ENCODE data around the gene ZEB1.
"Not testable (repeated sequence)": the region's sequence is repeated elsewhere in the genome, so short reads cannot be mapped to it uniquely, and the experiment has no call there.

The ZEB1 gene

DNA sequence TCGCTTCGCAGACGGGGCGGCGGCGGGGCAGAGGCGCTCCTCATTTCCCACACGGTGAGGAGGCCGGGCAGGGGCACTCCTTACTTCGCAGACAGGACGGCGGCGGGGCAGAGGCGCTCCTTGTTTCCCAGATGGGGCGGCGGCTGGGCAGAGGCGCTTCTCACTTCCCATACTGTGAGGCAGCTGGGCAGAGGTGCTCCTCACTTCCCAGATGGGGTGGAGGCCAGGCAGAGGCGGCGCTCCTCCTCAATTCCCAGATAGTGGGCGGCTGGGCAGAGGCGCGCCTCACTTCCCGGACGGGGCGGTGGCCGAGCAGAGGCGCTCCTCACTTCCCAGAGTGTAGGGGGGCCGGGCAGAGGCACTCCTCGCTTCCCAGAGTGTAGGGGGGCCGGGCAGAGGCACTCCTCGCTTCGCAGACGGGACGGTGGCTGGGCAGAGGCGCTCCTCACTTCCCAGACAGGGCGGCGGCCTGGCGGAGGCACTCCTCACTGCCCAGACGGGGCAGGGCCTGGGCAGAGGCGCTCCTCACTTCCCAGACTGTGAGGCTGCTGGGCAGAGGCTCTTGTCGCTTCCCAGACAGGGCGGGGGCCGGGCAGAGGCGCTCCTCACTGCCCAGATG lies 43.1 kb downstream of the ZEB1 start:
- DNase-seq (ENCODE audit: insufficient read length, low spot score) = no peak
- no peak for FAIRE-seq

DNA sequence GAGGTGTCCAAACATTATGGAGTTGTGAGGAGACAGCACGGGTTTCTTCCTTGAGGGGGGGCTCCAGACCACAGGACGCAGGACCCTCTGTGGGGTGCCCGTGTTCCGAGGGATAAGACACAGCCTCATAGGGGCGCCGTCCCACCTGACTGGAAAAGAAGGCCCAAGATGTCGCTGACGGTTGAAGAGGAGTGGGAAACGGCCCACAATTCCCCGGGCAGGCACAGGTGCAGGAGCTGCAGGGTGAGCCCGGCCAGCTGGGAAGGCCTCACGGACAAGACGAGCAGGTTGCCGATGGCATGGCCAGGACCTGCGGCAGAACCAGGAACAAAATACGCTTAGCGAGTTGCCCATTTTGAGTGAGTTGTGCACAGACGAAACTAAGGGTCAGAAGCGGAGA lies 44.7 kb downstream of the ZEB1 start:
- DNase-seq (ENCODE audit: insufficient read length, low spot score); FAIRE-seq: not testable (repeated sequence)

DNA sequence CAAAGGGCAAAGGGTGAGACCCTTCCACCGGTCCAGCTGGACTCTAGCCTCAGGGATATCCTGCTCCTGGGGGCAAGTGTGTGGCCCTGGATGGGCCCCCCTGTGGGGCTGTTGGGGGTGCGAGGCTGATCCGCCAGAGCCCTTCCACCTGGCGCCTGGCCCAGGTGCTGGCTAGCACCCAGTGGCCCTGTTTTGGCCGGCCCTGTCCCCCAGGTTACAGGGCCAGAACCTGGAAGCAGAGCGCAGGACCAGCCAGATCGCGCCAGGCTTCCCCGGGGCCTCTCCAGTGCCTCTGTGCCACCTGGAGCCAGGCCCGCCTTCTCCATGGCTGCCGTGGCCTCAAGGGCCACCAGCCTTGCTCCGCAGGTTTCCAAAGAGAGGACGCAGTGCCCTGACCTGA lies 45.2 kb downstream of the ZEB1 start:
- not testable (repeated sequence) for FAIRE-seq; DNase-seq (ENCODE audit: insufficient read length, low spot score)

DNA sequence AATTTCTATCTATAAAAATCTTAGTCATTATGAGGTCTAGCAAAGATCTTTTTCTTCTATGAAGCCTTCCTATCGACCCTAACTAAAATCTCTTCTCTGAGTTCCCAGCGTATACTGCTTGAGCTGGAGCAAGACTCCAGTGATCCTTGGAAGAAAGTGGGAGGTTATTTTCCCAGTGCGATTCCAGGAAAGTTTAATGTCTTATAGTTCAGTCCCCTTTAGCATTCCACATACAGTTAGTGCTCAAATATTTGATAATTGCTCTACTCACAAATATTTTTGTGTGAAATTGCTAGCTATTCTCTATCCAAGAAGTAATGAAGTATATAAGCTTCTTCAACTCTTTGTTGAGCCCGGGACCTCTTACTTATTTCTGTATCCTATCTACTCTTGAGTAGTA lies 47.7 kb downstream of the ZEB1 start:
- no peak for FAIRE-seq
- DNase-seq (ENCODE audit: insufficient read length, low spot score) = no peak

DNA sequence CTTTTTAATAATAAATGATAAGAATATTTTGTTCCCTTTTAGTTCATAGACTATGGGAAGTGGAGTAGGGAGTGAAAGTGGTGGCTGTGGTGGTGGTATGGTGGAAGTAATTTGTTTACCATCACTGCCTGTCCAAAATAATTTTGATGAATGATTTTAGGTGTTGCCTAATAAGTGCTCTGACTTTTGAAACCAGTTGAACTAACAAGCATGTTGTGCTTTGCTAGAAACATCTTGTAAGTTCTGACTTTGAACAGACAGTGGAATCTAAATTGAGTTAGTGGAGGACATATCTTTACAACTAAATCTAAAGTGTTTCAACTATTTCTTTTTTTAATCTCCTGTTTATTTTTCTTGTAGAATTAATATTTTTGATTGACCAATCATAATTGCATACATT lies 49.7 kb downstream of the ZEB1 start:
- FAIRE-seq (no peak), DNase-seq (ENCODE audit: insufficient read length, low spot score) (no peak)

DNA sequence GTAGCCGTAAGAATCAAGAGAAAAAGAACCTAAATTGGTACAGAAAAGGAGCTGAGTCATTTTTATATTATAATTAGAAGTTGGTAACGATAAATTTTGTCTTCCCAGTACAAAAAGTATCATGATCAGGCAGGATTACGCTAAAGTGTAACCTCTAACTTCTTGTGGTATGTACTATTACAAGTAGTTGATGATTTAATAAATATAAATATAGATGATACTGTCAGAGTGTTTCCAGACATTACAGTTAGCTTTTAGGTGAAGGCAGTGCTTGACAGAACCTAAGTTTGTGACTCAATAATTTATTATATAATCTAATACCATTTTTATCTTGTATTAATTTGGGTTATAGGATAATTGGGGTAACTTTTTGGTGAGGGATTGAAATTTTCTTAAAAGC lies 53.4 kb downstream of the ZEB1 start:
- DNase-seq (ENCODE audit: insufficient read length, low spot score) (no peak), FAIRE-seq (no peak)

DNA sequence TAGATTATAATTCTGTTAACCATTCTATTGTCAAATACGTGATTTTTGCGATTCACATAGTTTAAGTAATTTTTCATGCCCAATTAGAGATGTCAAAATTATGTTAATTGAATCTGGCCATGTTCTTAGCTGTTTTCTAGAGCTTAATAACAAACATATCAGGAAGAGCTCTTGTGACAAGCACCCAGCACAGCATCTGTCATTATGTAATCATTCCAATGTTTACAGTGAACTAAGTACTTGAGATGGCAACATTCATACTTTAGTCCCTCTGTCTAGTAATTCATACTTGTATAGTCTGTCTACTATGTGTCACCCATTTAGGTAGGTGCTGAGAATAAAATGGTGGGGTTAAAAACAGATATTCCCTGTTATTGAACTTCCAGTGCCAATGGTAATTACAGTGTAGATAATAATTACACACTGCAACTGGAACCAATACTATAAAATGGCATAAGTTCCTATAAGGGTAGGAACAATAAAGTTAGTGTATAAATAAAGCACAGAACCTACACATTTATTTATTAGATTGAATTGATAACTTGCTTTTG lies 55.2 kb downstream of the ZEB1 start:
- FAIRE-seq (peak; percentile 42), DNase-seq (ENCODE audit: insufficient read length, low spot score) (no peak)

DNA sequence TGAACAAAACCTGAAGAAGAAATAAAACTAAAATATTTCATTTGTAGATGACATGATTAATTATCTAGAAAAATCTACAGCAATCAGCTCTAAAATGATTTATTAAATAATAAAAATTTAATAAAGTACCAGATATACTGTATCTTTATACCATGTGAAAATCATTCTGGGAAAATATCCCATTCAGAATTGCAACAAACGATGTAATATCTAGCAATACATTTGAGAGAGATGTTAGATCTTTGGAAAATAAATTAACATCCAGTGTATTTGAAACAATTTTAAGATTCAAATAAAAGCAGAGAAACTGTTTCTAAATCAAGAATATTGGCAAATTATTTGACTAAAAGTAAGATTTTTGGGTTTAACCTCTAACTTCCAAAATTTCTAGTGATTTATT lies 62.2 kb downstream of the ZEB1 start:
- DNase-seq (ENCODE audit: insufficient read length, low spot score) = no peak
- FAIRE-seq = no peak

DNA sequence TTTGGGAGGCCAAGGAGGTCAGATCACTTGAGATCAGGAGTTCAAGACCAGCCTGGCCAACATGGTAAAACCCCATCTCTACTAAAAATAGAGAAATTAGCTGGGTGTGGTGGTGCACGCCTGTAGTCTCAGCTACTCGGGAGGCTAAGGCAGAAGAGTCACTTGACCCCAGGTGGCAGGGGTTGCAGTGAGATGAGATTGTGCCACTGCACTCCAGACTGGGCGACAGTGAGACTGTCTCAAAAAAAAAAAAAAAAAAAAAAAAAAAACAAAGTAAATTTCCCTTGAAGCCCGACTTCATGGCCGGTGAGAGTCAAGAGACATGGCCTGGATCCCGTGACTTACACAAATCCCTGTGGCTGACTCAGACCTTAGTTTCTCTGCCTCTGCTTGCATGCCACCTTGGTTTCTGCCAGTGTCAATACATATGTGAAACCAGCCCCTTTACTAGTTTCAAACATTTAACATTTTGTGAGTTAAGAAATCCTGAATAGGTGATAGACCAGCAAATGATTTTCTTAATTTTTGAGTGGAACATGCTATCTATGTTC lies 62.8 kb downstream of the ZEB1 start:
- no peak for DNase-seq (ENCODE audit: insufficient read length, low spot score)
- FAIRE-seq = no peak

DNA sequence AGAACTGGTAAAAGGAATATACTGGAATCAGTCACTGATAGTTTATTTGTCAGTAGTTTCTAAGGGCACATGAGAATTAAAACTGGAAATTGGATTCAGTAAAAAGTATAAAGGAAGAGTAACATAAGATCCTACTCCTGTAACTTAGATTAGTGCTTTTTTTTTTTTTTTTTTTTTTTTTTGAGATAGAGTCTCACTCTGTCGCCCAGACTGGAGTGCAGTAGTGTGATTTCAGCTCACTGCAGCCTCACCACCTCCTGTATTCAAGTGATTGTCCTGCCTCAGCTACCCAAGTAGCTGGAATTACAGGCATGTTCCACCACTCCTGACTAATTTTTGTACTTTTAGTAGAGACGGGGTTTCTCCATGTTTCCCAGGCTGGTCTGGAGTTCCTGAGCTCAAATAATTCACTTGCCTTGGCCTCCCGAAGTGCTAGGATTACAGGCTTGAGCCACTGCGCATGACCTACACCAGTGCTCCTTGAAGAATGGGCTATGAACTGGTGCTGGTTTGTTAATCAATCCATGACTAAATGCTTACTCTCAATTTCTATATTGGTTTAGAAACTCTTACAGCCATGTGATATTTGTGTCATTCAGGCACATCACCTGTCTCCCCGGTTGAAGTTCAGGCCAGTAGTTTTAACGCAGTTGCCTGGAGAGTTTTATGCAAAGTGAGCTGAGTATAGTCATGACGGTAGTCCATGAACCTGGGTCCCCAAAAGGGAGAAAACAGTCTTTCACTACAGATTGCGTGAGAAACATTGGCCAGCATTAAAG lies 65.0 kb downstream of the ZEB1 start:
- FAIRE-seq = peak; percentile 98

DNA sequence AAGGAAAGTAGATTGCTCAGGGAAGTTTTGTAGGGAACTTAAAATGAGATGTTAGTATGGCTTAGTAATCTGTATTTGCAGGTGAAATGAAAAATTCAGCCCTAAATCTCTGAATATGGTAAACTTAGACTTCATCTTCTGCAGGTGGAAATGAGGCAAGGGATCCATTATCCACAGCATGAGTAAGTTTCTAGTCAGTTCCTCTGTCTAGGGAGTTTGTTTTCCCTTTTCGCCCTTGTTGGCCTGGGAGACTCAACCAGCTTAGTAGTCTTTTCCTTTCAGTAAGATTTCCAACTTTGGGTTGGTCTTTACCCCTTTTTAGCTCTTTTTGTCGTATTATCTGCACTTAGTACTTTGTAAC lies 65.6 kb downstream of the ZEB1 start:
- no peak for DNase-seq (ENCODE audit: insufficient read length, low spot score)
- FAIRE-seq = no peak

More for the DNA sequence above, 65.0 kb downstream of the ZEB1 start:
- peak; percentile 26 for DNase-seq (ENCODE audit: insufficient read length, low spot score)

DNA sequence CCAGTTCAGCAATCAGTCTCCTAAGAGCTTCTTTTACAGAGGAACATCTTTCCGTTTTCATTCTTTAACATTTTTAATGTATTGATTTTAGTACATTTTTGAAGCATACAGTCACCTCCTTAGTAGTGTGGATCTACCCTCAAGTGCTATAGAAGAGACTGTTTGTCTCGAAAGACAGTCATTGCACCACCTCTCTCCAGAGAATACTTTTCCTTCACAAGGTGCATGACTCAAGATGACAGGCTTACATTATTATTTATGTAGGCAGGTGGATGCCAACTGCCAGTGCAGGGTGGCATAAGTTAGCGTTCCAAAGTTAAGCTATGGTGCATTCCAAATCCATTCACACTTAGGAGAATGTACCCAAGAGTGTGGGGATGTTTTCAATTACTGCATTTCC lies 71.8 kb downstream of the ZEB1 start:
- DNase-seq (ENCODE audit: insufficient read length, low spot score) (no peak), FAIRE-seq (no peak)

DNA sequence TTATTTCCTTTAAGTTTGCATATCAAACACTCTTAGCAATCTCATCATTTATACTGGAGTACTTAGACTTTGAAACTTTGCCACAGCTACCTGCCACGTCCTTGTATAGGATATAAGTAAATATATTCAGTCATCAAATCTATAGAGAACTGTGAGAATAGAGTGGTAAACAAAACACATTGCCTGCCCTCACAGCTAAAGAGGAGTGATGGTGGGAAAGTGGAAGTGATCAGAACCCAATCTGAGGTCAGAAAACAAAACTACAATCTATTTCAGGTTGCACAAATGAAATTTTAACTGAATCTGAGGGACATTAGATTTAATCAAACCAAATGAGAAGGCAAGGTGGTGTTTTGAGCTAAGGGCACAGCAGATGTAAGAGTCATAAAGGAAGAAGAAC lies 74.8 kb downstream of the ZEB1 start:
- FAIRE-seq = peak; percentile 94
- no peak for DNase-seq (ENCODE audit: insufficient read length, low spot score)

DNA sequence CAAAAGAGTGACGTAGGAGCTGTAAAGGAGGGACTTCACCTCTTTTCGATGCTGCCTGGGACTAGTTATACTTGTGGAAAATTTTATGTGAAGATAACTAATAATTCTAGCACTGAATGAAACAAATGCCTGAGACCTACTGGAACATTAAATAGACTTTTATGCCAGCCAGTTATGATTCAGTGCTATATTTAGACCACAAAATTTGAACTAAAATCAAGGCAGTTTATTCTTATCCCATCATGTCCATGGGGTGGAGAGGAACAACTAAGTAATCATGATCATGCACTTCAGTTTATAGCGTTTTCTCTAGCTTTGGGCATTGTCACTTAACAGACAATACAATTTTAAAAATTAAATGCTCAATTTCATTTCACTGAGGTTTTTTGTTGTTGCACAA lies 76.7 kb downstream of the ZEB1 start:
- no peak for FAIRE-seq
- no peak for DNase-seq (ENCODE audit: insufficient read length, low spot score)

DNA sequence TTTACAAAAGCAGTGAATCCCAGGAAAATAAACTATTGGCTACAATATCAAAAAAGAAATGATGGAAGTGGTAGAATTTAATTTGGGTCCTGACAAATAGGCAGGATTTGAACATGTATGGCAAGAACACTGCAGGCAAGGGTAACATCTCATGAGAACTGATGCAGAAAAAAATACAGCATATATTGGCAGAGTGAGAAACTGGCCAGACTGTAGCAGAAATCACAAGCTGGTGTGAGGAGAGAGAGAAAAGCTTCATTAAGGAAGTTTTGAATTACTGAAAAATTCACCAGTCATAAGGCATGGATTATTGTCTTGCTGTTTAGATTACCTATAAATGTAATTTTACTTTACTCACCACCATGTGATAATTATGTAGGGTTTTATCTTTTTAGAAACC lies 77.4 kb downstream of the ZEB1 start:
- no peak for FAIRE-seq

DNA sequence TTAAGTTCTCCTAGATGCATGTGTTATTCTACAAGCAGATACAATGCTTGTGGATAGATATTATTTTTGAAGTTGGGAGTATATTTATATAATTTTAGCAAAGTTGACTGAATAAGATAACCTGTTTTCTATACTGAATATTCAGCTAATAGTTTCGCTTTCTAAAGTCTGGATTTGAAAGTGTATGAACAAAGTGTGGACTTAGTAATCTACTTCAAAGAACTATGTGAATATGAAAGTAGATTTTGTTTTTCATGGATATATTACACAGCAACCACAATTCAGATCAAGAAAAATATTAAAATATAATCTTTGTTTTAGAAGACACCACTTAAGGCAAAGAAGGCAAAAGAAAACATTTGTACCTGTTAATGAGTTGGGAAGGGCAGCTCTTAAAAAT lies 78.8 kb downstream of the ZEB1 start:
- FAIRE-seq = peak; percentile 68
- no peak for DNase-seq (ENCODE audit: insufficient read length, low spot score)

More for the DNA sequence above, 77.4 kb downstream of the ZEB1 start:
- DNase-seq (ENCODE audit: insufficient read length, low spot score) = no peak

DNA sequence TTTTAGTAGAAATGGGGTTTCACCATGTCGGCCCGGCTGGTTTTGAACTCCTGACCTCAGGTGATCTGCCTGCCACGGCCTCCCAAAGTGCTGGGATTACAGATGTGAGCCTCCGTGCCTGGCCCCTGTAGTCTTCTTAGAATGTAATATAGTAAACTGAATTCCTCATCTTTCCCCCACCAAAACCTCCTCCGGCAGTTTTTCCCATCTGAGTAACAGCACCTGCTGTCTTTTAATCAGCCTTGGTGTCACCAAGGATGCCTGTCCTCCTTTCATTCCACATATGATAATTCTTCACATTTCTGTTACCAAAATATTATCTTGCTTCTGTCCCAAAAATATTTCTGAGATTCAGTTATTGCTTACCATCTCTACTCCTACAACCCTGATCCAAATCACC lies 80.2 kb downstream of the ZEB1 start:
- FAIRE-seq = no peak

DNA sequence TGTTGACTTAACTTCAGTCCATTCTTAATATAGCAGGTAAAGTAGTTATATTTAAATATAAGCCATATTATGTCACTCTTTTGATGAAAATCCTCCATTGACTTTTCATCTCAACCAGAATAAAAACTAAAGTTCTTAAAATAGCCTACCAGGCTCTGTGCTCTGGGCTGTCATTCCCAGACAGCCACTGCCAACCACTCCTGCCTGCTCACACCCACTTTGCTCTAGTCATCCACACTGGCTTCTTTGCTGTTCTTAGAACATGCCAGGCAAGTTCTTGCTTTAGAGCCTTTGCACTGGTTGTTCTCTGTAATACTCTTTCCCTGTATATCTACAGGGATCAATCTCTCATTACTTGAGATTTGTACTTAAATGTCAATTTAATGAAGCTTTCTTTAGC lies 80.6 kb downstream of the ZEB1 start:
- DNase-seq (ENCODE audit: insufficient read length, low spot score) (no peak), FAIRE-seq (peak; percentile 33)

More for the DNA sequence above, 80.2 kb downstream of the ZEB1 start:
- DNase-seq (ENCODE audit: insufficient read length, low spot score) = no peak

DNA sequence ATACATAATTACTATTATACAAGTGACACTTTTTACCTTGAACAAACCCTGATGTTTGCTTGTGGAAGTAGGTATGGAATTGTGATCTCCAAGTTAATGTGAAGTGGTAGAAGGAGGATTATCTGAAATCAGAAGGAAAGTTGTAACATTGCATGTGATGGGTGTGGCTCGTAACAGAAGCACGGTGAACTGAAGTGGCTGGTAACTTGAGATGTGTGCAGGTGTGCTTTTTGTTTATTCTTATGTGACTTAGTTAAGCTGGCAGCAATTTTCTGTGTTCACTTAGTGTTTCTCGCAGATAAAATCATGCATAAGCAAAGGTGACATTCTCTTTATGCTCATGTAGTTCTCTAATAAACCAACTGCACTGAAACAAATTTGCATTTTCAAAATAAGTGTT lies 82.3 kb downstream of the ZEB1 start:
- FAIRE-seq (peak; percentile 49), DNase-seq (ENCODE audit: insufficient read length, low spot score) (no peak)

DNA sequence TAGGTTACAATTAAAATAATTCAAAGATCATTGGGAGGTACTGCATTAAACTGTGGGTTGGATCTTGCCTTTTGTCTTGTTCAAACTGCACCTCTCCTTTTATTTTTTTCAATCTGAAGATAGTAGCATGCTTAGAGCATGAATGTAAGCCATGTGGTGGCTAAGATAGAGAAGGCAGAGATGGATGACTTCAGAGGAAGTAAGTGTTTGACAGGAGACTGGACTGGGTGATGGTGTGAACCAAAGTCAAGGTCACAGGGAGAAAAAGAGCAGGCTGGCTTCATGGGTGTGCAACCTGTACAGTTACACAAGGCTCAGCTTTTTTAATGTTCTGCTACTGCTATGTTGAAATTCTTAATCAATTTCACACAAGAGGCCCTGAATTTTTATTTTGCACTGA lies 85.6 kb downstream of the ZEB1 start:
- no peak for DNase-seq (ENCODE audit: insufficient read length, low spot score)

DNA sequence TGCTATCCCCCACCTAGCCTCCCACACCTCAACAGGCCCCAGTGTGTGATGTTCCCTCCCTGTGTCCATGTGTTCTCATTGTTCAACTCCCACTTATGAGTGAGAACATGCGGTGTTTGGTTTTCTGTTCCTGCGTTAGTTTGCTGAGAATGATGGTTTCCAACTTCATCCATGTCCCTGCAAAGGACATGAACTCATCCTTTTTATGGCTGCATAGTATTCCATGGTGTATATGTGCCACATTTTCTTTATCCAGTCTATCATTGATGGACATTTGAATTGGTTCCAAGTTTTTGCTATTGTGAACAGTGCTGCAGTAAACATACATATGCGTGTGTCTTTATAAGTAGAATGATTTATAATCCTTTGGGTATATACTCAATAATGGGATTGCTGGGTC lies 86.8 kb downstream of the ZEB1 start:
- not testable (repeated sequence) for DNase-seq (ENCODE audit: insufficient read length, low spot score); FAIRE-seq

More for the DNA sequence above, 85.6 kb downstream of the ZEB1 start:
- FAIRE-seq = no peak

DNA sequence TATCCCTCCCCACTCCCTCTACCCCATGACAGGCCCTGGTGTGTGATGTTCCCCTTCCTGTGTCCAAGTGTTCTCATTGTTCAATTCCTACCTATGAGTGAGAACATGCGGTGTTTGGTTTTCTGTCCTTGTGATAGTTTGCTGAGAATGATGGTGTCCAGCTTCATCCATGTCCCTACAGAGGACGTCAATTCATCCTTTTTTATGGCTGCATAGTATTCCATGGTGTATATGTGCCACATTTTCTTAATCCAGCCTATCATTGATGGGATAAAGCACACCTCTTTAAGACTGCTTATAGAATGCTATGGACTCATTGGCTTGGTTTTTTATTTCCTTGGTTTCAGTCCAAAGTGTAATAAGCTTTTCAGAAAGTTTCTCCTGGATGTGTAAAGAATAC lies 93.4 kb downstream of the ZEB1 start:
- not testable (repeated sequence) for DNase-seq (ENCODE audit: insufficient read length, low spot score); FAIRE-seq

All from GM19239 (cell line).